Measurements from ENCODE around the gene CPTP.

Gene CPTP

GRCh38 chr1:1280782-1281481 is 43.7 kb upstream of the CPTP start:
- Histone ChIP-seq H3K9me3 (no peaks in the 10 kb centered on the region), H3K4me1 (ENCODE audit: control insufficient read depth in 1 of 2, insufficient read depth in 1 of 2, low read depth in 1 of 2, low read length in 1 of 2) (no peaks in the 10 kb centered on the region), H3K27me3 (no peaks in the 10 kb centered on the region), H3K27ac (no peak overlapping the region), H3K36me3 (no peaks in the 10 kb centered on the region), H3K4me3 (ENCODE audit: low read depth in 1 of 2, low read length in 1 of 2) (no peak overlapping the region)
- TF ChIP-seq CTCF (IDR thresholded peaks at IDR 0.05), result no peak

- H3K4me1 ChIP-seq (ENCODE audit: control insufficient read depth in 1 of 2, insufficient read depth in 1 of 2, low read depth in 1 of 2, low read length in 1 of 2), result no peaks in the 10 kb centered on the region
- no peaks in the 10 kb centered on the region for H3K36me3 ChIP-seq
- no peaks in the 10 kb centered on the region for H3K9me3 ChIP-seq
- H3K27ac ChIP-seq, result no peak overlapping the region
- no peak overlapping the region for H3K4me3 ChIP-seq (ENCODE audit: low read depth in 1 of 2, low read length in 1 of 2)
- peaks cover 4% of the 10 kb centered on the region for H3K27me3 ChIP-seq
- TF ChIP-seq CTCF (IDR thresholded peaks at IDR 0.05), result no peak
Observed at GRCh38 chr1:1281533-1282321, 42.9 kb upstream of the CPTP start.

DNA sequence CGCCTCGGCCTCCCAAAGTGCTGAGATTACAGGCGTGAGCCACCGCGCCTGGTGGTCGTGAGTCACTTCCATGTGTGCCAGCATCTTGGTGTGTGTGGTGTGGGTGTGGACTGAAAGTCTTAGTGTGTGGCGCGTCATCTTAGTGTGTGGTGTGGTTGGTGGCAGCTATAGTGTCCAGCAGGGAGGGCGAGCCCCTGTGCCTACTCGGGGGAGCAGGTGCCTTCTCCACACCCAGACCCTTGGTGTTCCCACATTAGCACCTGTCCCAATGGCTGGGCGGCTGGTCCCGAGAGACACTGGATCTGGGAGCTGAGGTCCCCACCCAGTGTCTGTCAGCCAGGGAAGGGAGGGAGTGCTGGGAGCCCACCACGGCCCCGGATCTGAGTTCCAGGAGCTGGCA is 41.6 kb upstream of the CPTP start:
- H3K27me3 ChIP-seq, result peaks cover 4% of the 10 kb centered on the region
- no peak overlapping the region for H3K4me3 ChIP-seq (ENCODE audit: low read depth in 1 of 2, low read length in 1 of 2)
- H3K36me3 ChIP-seq, result no peaks in the 10 kb centered on the region
- H3K9me3 ChIP-seq, result no peaks in the 10 kb centered on the region
- no peaks in the 10 kb centered on the region for H3K4me1 ChIP-seq (ENCODE audit: control insufficient read depth in 1 of 2, insufficient read depth in 1 of 2, low read depth in 1 of 2, low read length in 1 of 2)
- no peak for TF ChIP-seq CTCF (IDR thresholded peaks at IDR 0.05)
- no peak overlapping the region for H3K27ac ChIP-seq

DNA sequence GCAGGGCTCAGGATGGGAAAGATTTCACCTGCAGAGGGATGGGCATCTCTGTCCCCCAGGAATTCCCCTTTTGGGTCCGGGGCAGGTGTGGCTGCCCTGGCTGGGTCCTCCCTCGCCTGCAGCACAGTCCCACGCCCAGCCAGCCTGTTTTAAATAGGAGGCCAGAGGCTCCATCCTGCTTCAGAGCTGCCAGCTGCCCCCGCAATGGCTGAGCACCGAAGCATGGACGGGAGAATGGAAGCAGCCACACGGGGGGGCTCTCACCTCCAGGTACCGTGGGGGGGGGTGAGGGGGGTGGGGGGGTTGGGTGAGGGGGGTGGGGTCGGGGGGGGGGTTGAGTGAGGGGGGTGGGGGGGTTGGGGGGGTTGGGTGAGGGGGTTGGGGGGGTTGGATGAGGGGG is 40.8 kb upstream of the CPTP start:
- no peaks in the 10 kb centered on the region for H3K4me1 ChIP-seq (ENCODE audit: control insufficient read depth in 1 of 2, insufficient read depth in 1 of 2, low read depth in 1 of 2, low read length in 1 of 2)
- no peaks in the 10 kb centered on the region for H3K36me3 ChIP-seq
- no peaks in the 10 kb centered on the region for H3K9me3 ChIP-seq
- H3K27me3 ChIP-seq, result peaks cover 4% of the 10 kb centered on the region
- TF ChIP-seq CTCF (IDR thresholded peaks at IDR 0.05), result no peak
- no peak overlapping the region for H3K4me3 ChIP-seq (ENCODE audit: low read depth in 1 of 2, low read length in 1 of 2)
- H3K27ac ChIP-seq, result no peak overlapping the region

- Histone ChIP-seq H3K9me3 (no peaks in the 10 kb centered on the region), H3K27me3 (peaks cover 4% of the 10 kb centered on the region), H3K27ac (no peak overlapping the region), H3K4me3 (ENCODE audit: low read depth in 1 of 2, low read length in 1 of 2) (no peak overlapping the region), H3K36me3 (no peaks in the 10 kb centered on the region), H3K4me1 (ENCODE audit: control insufficient read depth in 1 of 2, insufficient read depth in 1 of 2, low read depth in 1 of 2, low read length in 1 of 2) (no peaks in the 10 kb centered on the region)
- TF ChIP-seq CTCF (IDR thresholded peaks at IDR 0.05), result no peak
Observed at GRCh38 chr1:1284221-1285101, 40.1 kb upstream of the CPTP start.
